ENCODE measurements around the gene WAS. TPM values are rescaled to one million over a fixed set of nuclear protein-coding genes. Genes with fewer than 3 reads are reported as not detected.

WAS gene
- total RNA-seq: 10 to 100 TPM; 81.6 to 81.9 TPM

DNA sequence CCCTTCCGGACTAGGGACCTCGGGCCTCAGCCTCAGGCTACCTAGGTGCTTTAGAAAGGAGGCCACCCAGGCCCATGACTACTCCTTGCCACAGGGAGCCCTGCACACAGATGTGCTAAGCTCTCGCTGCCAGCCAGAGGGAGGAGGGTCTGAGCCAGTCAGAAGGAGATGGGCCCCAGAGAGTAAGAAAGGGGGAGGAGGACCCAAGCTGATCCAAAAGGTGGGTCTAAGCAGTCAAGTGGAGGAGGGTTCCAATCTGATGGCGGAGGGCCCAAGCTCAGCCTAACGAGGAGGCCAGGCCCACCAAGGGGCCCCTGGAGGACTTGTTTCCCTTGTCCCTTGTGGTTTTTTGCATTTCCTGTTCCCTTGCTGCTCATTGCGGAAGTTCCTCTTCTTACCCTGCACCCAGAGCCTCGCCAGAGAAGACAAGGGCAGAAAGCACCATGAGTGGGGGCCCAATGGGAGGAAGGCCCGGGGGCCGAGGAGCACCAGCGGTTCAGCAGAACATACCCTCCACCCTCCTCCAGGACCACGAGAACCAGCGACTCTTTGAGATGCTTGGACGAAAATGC, at the start of gene WAS:
Gene WAS, plus strand, starts transcription at position 389 of the 572 bp plus-strand sequence. Its CDS starts 55 bp downstream, at position 444.
- Mint-ChIP-seq H3K4me1 (ENCODE audit: low read depth) (peaks cover 50% of the 10 kb centered on the region), H3K27ac (peak within 1 kb of the TSS; percentile 98), H3K36me3 (ENCODE audit: low read depth) (peaks cover 42% of the 10 kb centered on the region), H3K4me3 (peak within 1 kb of the TSS; percentile 80), H3K27me3 (no peaks in the 10 kb centered on the region), H3K9me3 (no peaks in the 10 kb centered on the region)
- TF ChIP-seq, protein P1, sequence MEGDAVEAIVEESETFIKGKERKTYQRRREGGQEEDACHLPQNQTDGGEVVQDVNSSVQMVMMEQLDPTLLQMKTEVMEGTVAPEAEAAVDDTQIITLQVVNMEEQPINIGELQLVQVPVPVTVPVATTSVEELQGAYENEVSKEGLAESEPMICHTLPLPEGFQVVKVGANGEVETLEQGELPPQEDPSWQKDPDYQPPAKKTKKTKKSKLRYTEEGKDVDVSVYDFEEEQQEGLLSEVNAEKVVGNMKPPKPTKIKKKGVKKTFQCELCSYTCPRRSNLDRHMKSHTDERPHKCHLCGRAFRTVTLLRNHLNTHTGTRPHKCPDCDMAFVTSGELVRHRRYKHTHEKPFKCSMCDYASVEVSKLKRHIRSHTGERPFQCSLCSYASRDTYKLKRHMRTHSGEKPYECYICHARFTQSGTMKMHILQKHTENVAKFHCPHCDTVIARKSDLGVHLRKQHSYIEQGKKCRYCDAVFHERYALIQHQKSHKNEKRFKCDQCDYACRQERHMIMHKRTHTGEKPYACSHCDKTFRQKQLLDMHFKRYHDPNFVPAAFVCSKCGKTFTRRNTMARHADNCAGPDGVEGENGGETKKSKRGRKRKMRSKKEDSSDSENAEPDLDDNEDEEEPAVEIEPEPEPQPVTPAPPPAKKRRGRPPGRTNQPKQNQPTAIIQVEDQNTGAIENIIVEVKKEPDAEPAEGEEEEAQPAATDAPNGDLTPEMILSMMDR (IDR thresholded peaks at IDR 0.05): no peak
- ATAC-seq: peak; percentile 93
- DNase-seq: peak; percentile 74
- intact Hi-C loops (cut with micrococcal nuclease): loop anchor here (5.0 kb wide), 1 partner anchor 54 kb away; no protein-coding TSS in a partner anchor
- POLR2A ChIA-PET: interaction anchor here (0.6 to 1.4 kb wide), 7 partner anchors 12 to 259 kb away, joined by 3 to 10 read pairs (median 3); partner anchors contain the start of gene SUV39H1
- CTCF ChIA-PET: interaction anchor here (0.6 to 2.2 kb wide), 3 partner anchors 13 to 199 kb away, joined by 3 to 5 read pairs (median 4); partner anchors contain the start of genes HDAC6 and SUV39H1

DNA sequence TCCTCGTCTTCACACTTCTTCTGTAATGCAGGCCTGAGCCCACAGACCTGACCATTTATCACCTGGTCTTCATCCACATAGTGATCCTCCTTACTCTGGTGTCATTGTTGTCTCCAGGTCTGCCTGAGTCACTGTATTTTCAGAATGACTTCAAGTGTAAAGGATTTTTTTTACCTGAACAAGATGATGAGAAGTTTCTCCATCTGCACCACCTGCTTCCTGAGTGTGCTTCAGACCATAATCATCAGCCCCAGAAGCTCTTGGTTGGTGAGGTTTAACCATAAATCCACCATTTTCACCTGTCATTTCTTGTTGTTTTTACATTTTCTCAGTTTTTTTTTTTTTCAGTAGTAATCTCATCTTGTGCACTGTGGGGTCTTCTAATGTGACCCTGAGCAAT, 47.3 kb upstream of the WAS start:
- Mint-ChIP-seq H3K27ac (no peak overlapping the region), H3K9me3 (no peaks in the 10 kb centered on the region), H3K36me3 (ENCODE audit: low read depth) (no peaks in the 10 kb centered on the region), H3K4me3 (no peak overlapping the region), H3K27me3 (no peaks in the 10 kb centered on the region), H3K4me1 (ENCODE audit: low read depth) (peaks cover 9% of the 10 kb centered on the region)
- intact Hi-C loops (cut with micrococcal nuclease): no loop called here
- DNase-seq: no peak
- no peak for ATAC-seq
- CTCF ChIA-PET: no interaction called here
- POLR2A ChIA-PET: interaction anchor here (0.6 kb wide), 1 partner anchor 117 kb away, joined by 3 read pairs; no protein-coding TSS in a partner anchor
- TF ChIP-seq, protein P1 (IDR thresholded peaks at IDR 0.05): no peak

DNA sequence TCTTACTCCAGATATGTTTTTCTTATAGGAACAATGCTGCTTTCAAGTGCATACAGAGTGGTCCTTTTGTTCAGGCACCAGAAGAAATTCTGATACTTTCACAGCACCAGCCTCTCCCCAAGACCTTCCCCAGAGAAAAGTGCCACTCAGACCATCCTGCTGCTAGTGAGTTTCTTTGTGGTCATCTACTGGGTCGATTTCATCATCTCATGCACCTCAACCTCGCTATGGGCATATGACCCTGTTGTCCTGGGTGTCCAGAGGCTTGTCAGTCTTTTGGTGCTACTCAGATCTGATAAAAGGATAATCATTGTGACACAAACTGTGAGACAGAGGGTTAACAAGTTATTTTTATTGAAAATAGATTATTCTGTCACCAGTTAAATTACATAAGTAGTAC, 46.8 kb upstream of the WAS start:
- Mint-ChIP-seq H3K27ac (no peak overlapping the region), H3K4me3 (no peak overlapping the region), H3K9me3 (no peaks in the 10 kb centered on the region), H3K36me3 (ENCODE audit: low read depth) (no peaks in the 10 kb centered on the region), H3K27me3 (no peaks in the 10 kb centered on the region), H3K4me1 (ENCODE audit: low read depth) (peaks cover 4% of the 10 kb centered on the region)
- intact Hi-C loops (cut with micrococcal nuclease): no loop called here
- ATAC-seq: no peak
- DNase-seq: no peak
- TF ChIP-seq, protein P1 (IDR thresholded peaks at IDR 0.05): no peak
- ChIA-PET CTCF (interaction anchor here (2.1 kb wide), 1 partner anchor 11 kb away, joined by 10 read pairs; no protein-coding TSS in a partner anchor), POLR2A (no interaction called here)

DNA sequence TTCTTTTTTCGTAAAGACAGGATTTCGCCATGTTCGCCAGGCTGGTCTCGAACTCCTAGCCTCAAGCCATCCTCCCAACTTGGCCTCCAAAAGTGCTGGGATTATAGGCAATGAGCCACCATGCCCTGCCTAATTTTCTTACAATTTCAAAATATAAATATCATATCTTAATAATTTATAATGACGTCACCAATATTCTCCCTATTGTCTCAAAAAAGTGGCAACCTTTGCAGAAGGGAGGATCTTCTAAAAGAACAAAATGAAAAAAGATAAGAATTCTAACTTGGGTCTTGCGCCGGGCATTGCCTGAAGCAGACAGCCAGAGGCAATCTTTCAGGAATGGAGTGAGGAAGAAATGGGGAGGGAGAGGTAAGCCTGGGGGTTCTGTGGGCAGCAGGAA, 37.9 kb upstream of the WAS start:
- intact Hi-C loops (cut with micrococcal nuclease): no loop called here
- Mint-ChIP-seq H3K9me3 (no peaks in the 10 kb centered on the region), H3K4me1 (ENCODE audit: low read depth) (peaks cover 2% of the 10 kb centered on the region)

More for the DNA sequence above, 37.9 kb upstream of the WAS start:
- Mint-ChIP-seq H3K36me3 (ENCODE audit: low read depth) (no peaks in the 10 kb centered on the region), H3K27ac (no peak overlapping the region), H3K27me3 (no peaks in the 10 kb centered on the region), H3K4me3 (no peak overlapping the region)
- ATAC-seq: no peak
- ChIA-PET POLR2A (no interaction called here), CTCF (no interaction called here)
- TF ChIP-seq, protein P1 (IDR thresholded peaks at IDR 0.05): no peak
- no peak for DNase-seq

All from activated CD8-positive, alpha-beta T cell treated with anti-CD3 and anti-CD28 coated beads for 36 hours (primary cell).